ENCODE results near the gene EMSY.

- no peak for TF ChIP-seq CTCF (IDR thresholded peaks at IDR 0.05)
- TF ChIP-seq POLR2A (IDR thresholded peaks at IDR 0.05) = no peak
Measured at GRCh38 chr11:76599041-76600013, 154.5 kb downstream of the EMSY start.
